Testis (tissue), 2 donors: ENCODE data around the gene GNB3.

Experiments used
- CTCF ChIP-seq, 3 experiments: fragments of 450-650 bp in 2 of 3; fragments of 200-600 bp in 1 of 3; sonication (generic) in 1 of 3; IDR thresholded peaks; one replicate each; pipeline ENCODE4 v1.5.1; 2016 to 2019; ENCODE audit warnings: antibody characterized with exemption in 3 of 3, mild to moderate bottlenecking in 2 of 3, moderate library complexity in 1 of 3
- POLR2A ChIP-seq: fragments of 450-650 bp; IDR thresholded peaks from one replicate; pipeline ENCODE4 v1.6.1; 2017; ENCODE audit warnings: antibody characterized with exemption, mild to moderate bottlenecking, moderate library complexity

GRCh38 chr12:6810758-6811157 lies 30.0 kb upstream of the GNB3 start:
- TF ChIP-seq CTCF (IDR thresholded peaks at IDR 0.05) (no peak), POLR2A (no peak)
